Glutamatergic neuron (in vitro differentiated cells): Measurements from ENCODE around the gene CEP164. TPM values are rescaled to one million over a fixed set of nuclear protein-coding genes. Genes with fewer than 3 reads are reported as not detected.
"Not testable (repeated sequence)": the region's sequence is repeated elsewhere in the genome, so short reads cannot be mapped to it uniquely, and the experiment has no call there.

Experiments used
- DNase-seq: peaks from one replicate; pipeline ENCODE4 v3.0.0; 2022
- H3K27ac Mint-ChIP-seq: one replicate; pipeline ENCODE4 v1.8.0; 2020; ENCODE audit warnings: mild to moderate bottlenecking, mixed read lengths, inconsistent platforms; ENCODE audit not compliant: unreplicated experiment
- H3K27me3 Mint-ChIP-seq: one replicate; pipeline ENCODE4 v1.8.0; 2020; ENCODE audit warnings: mild to moderate bottlenecking, moderate library complexity, mixed read lengths, inconsistent platforms; ENCODE audit not compliant: unreplicated experiment
- H3K36me3 Mint-ChIP-seq: one replicate; pipeline ENCODE4 v1.8.0; 2020; ENCODE audit warnings: mild to moderate bottlenecking, mixed read lengths, inconsistent platforms; ENCODE audit not compliant: unreplicated experiment
- H3K4me1 Mint-ChIP-seq: one replicate; pipeline ENCODE4 v1.8.0; 2020; ENCODE audit warnings: mild to moderate bottlenecking, low read depth, mixed read lengths, inconsistent platforms; ENCODE audit not compliant: unreplicated experiment
- H3K4me3 Mint-ChIP-seq: one replicate; pipeline ENCODE4 v1.8.0; 2020; ENCODE audit warnings: mild to moderate bottlenecking, mixed read lengths, inconsistent platforms; ENCODE audit not compliant: unreplicated experiment
- H3K9me3 Mint-ChIP-seq: one replicate; pipeline ENCODE4 v1.8.0; 2020; ENCODE audit warnings: mild to moderate bottlenecking, moderate library complexity, mixed read lengths, inconsistent platforms; ENCODE audit not compliant: unreplicated experiment
- total RNA-seq: library from RNA; stranded (reverse); fragmentation: NEBNext Ultra II Directional; extraction: Animal tissue kit (Norgen Biotek cat#: 25700); gene quantifications from one replicate; pipeline ENCODE4 v1.2.1, GENCODE V29; 2021; ENCODE audit not compliant: unreplicated experiment
- TF ChIP-seq, protein P1 (sequence below): fragments of 200-600 bp; sonication (generic); IDR thresholded peaks from one replicate; pipeline ENCODE4 v1.5.0; 2021; ENCODE audit not compliant: partially characterized antibody, unreplicated experiment

The CEP164 gene
- total RNA-seq, 1 donor from 2014 or later = 27.1 TPM

DNA sequence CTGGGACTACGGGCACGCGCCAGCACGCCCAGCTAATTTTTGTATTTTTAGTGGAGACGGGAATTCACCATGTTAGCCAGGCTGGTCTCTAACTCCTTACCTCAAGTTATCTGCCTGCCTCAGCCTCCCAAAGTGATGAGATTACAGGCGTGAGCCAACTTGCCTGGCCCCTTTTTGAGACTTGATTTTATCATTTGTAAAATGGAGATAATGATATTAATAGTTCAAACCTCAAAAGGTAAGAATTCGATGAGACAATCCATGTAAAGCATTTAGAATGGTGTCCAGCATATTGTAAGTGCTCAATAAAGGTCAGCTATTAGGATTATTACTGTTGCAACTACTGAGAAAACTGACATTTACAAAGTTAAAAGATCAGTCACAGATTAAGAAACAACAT is 8.9 kb upstream of the CEP164 start:
- TF ChIP-seq, protein P1, sequence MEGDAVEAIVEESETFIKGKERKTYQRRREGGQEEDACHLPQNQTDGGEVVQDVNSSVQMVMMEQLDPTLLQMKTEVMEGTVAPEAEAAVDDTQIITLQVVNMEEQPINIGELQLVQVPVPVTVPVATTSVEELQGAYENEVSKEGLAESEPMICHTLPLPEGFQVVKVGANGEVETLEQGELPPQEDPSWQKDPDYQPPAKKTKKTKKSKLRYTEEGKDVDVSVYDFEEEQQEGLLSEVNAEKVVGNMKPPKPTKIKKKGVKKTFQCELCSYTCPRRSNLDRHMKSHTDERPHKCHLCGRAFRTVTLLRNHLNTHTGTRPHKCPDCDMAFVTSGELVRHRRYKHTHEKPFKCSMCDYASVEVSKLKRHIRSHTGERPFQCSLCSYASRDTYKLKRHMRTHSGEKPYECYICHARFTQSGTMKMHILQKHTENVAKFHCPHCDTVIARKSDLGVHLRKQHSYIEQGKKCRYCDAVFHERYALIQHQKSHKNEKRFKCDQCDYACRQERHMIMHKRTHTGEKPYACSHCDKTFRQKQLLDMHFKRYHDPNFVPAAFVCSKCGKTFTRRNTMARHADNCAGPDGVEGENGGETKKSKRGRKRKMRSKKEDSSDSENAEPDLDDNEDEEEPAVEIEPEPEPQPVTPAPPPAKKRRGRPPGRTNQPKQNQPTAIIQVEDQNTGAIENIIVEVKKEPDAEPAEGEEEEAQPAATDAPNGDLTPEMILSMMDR = no peak
- Mint-ChIP-seq H3K4me1 (peaks cover 9% of the 10 kb centered on the region), H3K4me3 (no peak overlapping the region), H3K27me3 (peaks cover 4% of the 10 kb centered on the region), H3K36me3 (no peaks in the 10 kb centered on the region), H3K9me3 (peaks cover under 1% of the 10 kb centered on the region), H3K27ac (no peak overlapping the region)
- DNase-seq = no peak

DNA sequence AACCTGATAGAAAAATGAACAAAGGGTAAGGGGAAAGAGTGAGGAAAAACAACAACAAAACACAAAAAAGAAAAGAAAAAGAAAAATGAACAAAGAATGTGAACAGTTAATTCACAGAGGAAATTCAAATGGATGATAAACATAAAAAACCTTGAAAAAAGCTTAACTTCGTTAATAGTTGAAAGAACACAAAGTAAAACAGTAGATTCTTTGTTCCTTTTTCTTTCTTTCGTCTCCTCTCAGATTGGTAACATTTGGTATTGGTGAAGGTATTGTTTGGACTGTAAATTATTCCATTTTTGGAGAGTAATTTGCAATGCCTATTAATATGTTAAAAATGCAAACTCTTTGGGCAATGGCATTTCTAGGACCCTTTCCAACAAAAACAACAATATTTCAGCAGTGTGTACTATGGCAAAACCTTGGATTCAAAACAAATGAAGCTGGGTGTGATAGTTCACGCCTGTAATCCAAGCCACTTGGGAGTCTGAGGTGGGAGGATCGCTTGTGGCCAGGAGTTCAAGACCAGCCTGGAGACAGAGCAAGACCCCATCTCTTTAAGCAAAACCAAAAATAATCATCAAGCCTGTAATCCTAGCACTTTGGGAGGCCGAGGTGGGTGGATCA is 8.3 kb upstream of the CEP164 start:
- peaks cover 2% of the 10 kb centered on the region for H3K27me3 Mint-ChIP-seq
- peaks cover 9% of the 10 kb centered on the region for H3K4me1 Mint-ChIP-seq
- DNase-seq = no peak
- TF ChIP-seq, protein P1 = no peak
- H3K9me3 Mint-ChIP-seq = no peaks in the 10 kb centered on the region
- H3K27ac Mint-ChIP-seq = no peak overlapping the region
- H3K36me3 Mint-ChIP-seq = no peaks in the 10 kb centered on the region
- H3K4me3 Mint-ChIP-seq = no peak overlapping the region

DNA sequence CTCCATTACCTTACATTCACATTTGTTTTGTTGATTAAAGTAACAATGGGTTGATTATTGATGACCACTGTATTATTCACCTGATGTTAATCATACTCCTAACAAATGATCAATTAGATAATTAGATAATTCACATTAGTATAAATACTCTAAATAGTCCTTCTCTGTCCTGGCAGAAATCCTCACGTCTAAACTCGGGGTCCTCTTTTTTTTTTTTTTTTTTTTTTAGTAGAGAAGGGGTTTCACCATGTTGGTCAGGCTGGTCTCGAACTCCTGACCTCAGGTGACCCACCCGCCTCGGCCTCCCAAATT is 443 bp upstream of the CEP164 start:
- H3K36me3 Mint-ChIP-seq, DNase-seq, H3K9me3 Mint-ChIP-seq, H3K4me1 Mint-ChIP-seq, H3K27me3 Mint-ChIP-seq, H3K4me3 Mint-ChIP-seq, H3K27ac Mint-ChIP-seq: not testable (repeated sequence)

DNA sequence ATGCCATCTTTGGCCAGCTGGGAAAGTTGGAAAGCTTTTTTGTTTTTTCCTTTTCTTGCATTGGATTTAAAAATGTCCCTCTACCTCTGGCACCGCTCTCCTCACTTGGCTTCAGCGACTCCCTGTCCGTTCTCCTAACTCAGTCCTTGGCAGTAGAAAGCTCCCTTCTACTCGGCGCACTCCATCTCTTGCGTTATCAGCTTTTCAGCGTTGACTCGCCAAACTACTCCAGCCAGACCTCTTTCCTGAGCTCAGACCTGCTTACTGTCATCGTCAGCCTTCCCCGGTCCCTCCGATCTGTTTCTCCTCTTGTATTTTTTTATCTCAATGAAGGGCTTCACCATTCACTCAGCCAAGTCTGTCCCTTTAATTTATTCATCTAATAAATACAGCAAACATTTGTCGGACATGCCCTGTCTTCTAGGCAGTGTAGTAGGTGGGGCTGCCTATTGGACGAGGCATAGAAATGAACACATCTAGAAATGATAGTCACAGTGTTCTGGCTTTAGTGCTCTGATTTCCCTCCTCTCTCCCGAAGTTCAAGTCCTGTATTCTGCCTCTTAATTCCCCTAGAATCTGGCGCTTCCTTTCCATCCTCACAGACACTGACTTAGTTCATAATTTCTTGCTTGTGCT is 839 bp downstream of the CEP164 start:
- DNase-seq = no peak
- Mint-ChIP-seq H3K4me3 (no peak overlapping the region), H3K27ac (no peak overlapping the region), H3K4me1 (no peaks in the 10 kb centered on the region), H3K27me3 (no peaks in the 10 kb centered on the region), H3K36me3 (no peaks in the 10 kb centered on the region), H3K9me3 (no peaks in the 10 kb centered on the region)
- TF ChIP-seq, protein P1 = no peak

DNA sequence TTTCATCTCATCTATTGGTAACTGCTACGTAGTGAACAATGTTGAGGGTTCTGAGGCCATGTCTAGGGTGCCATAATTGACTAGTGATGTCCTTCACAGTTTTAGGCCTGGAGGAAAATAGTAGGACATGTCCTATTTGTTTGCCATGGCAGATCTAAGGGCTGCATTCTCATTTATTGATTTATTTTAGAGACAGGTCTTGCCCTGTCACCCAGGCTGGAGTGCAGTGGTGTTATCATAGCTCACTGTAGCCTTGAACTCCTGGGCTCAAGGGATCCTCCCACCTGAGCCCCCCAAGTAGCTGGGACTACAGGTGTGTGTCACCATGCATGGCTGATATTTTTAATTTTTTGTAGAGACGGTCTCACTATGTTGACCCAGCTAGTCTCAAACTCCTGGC is 5.2 kb downstream of the CEP164 start:
- Mint-ChIP-seq H3K36me3 (no peaks in the 10 kb centered on the region), H3K4me1 (peaks cover 2% of the 10 kb centered on the region), H3K27me3 (peaks cover 2% of the 10 kb centered on the region), H3K27ac (no peak overlapping the region), H3K9me3 (peaks cover 6% of the 10 kb centered on the region), H3K4me3 (no peak overlapping the region)
- TF ChIP-seq, protein P1 = no peak
- no peak for DNase-seq
